ENCODE data around the gene COMMD6.
A peak's percentile ranks its signal among the peaks of the same experiment; 100 is the strongest.
"Not testable (repeated sequence)": the region's sequence is repeated elsewhere in the genome, so short reads cannot be mapped to it uniquely, and the experiment has no call there.

Gene COMMD6

DNA sequence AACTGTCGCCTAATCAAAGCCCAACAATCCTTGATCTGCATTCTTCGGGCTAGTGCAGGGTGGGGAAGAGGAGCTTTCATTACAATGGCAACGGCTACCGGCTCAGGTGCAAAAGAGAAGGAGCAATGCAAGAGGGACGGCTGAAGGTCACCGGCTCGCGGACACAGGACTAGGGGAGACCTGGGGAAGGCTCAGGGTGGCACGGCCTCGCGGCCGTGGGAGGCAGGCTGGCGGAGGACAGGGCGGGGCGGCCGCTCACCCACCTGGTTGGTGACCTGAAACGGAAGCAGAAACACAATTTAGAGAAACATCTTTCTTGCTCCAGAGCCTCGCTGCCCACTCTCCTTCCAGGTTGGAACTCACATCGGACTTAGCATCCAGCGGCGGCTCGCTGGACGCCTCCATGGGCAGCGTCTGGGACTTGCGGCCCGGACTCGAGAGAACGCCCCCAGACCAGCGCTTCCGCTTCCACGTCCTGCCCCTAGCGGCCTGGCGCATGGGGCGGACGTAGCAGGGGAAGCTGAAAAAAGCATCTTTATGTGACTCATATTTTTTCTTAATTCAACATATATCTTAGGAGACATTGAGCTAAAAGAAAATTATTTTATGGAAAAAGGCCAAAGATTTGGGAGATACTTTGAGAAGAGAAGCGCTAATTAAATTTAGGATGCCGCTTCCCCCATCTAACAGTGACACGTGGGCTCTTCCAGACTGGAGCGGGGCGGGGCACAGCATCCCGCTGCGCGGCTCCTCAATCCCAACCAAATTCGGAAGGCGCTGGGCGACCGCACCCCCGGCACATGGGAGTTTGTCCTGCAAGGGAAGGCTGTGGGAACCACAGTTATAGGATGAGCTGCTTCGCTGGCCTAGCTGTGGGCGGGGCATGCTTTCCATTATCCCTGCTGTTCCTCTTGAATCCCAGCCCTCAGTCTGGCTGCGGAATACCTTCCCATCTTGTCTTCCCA is at the start of gene COMMD6:
Gene COMMD6 (minus strand): TSS at position 441 of the 965 bp plus-strand sequence. CDS start 36 bp downstream, at position 405.
- DNase-seq (ENCODE audit: low spot score) = peak; percentile 92

DNA sequence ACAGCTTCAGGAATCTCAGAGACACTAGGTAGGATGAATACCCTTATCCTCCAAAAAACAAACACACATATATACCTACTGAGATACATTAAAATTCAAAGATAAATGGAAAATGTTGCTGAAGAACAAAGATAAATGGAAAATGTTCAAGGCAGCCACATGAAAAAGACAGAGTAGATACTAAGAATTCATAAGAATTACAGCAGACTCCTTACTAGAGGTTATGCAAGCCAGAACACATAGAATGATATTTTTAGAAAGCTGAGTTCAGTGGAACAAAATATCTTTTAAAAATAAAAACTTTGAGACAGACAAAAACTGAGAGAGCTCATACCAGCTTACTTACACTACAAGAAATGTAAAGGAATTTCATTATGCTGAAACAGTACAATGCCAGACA is 47.5 kb upstream of the COMMD6 start:
- DNase-seq (ENCODE audit: low spot score) = no peak

DNA sequence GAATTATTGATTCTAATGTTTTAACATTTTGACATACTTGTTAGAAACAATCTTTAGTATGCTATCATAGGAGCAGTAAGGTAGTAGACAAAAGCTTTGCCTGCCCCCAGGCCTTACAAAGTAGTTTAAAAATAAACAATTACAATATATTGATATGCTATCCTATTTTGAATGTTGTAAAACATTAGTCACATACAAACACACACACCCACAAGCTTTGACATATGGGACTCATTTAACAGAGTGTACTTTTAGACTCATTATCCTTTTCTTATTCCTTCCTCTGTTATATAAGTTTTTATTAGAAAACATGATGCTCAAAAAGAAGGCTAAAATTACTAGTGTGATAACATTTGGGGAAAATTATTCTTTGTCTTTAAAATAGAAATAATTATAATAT is 45.5 kb upstream of the COMMD6 start:
- DNase-seq (ENCODE audit: low spot score) = no peak

DNA sequence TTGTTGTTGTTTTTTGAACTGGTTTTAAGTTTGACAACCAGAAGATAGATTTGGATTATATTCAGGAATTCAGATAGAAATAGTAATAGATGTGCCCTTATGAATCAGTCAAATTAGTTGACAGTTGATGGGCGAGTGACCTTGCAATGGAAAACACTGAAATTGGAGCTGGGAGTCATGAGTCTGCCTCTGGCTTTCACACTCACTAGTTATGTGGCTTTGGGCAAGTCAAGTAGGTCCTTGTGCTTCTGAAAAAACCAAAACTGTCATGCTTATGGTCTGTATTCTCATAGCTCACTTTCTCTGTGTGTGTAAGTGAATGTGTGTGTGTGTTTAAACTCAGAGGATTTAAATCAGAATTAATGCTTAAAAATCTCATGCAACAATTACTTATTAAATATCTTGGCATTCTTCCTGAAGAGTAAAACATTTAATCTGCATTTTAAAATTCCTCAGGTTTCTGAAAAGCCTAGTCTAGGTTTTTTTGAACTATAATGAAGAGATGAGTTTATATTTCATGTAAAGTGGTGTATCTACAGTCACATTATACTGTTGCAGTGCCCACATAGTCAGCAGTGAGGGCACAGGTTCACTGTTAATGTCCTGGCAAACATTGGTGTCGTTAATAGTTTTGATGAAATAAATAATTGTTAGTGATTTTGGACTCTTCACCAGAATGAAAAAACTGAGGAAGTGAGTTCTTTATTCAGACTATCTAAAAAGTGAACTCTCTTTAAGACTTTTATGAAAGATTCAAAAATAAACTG is 44.4 kb upstream of the COMMD6 start:
- no peak for DNase-seq (ENCODE audit: low spot score)

DNA sequence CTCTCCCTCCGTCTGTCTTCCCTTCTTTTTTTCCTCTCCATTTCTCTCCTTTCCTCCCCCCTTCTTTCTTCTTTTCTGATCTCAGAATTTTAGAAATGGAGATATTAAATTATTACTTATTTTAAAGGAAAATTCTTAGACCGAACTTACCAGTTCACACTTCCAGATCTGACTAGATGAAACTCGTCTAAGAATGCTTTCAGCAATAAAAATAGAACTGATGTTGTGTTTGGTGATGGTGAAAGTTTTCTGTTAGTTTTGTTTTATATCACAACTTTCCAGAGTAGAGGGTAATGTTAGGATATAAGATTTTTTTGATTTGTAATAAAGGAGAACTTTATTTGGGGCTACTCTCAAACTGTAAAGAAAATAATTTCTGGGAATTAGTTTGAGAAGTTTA is 41.9 kb upstream of the COMMD6 start:
- no peak for DNase-seq (ENCODE audit: low spot score)

DNA sequence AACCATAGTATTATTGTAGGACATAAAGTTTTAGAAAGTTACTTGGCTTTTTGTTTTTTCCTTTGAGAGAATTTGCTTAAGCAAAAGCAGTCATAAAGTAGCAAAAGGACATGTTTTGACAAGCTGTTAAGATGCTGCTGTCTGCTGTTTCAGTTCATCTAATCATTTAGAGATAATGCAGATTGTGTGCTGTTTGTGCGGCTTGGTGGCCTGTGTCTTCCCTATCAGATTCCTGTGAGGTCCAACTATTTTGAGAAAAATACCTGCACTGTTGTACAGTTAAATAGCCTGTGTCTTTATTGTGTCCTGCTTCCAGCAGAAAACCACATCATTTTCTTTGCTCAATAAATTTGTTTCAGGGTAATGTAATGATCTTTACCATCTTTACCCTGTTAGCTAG is 31.9 kb upstream of the COMMD6 start:
- DNase-seq (ENCODE audit: low spot score) = no peak

DNA sequence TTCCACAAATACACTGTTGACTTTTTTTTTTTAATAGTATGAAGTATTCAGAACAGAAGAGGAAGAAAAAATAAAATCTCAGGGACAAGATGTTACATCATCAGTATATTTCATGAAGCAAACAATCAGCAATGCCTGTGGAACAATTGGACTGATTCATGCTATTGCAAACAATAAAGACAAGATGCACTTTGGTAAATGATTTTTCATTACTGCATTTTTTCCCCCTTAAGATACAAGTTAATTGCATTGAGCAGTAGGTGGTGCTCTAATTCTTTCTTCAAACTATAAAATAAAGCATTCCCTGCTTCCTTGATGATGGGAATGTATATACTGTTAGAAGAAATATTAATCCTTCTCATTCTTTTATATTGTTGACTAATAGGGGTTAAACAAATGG is 29.0 kb upstream of the COMMD6 start:
- DNase-seq (ENCODE audit: low spot score) = peak; percentile 7

DNA sequence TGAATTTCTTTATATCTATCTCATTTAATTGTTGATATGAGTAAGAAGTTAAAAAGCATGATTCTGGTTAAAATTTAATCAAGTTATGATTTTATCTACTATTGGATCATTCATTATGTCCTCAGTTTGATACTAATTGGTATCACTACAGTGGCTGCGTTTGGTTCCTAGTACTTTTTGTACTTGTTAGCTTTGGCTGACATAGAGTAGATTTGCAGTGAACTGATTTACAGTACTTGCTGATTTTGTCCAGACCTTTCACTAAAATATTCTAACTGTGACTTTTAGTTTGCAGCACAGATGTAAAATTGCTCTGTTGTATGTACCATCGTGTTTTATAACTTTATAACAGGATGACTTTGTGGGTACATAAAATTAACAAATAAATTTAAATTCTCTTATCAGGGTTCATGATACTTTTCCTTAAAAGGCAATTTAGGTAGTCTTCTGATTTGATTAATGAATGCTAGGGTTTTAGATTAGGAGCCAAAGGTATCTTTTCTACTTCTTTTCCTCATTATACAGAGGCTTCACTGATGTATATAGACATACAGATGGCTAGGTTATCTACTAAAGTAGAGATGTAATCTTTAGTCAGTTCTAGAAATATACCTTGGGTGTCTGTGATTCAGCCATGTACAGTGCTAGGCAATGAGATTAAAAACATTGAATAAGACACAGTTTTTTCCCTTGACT is 20.7 kb upstream of the COMMD6 start:
- no peak for DNase-seq (ENCODE audit: low spot score)

DNA sequence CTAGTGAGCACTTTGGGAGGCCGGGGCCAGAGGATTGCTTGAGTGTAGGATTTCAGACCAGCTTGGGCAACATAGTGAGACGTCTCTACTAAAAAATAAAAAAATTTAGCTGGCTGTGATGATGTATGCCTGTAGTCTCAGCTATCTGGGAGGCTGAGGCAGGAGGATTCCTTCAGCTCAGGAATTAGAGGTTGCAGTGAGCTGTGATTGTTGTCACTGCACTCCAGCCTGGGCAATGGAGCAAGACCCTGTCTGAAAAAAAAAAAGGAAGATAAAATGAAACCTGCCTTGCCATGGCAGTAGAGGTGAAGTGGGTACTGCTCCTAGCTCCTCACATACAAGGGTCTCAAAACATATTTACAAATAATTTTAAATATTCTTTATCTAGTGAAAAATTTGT is 19.3 kb upstream of the COMMD6 start:
- DNase-seq (ENCODE audit: low spot score) = no peak

DNA sequence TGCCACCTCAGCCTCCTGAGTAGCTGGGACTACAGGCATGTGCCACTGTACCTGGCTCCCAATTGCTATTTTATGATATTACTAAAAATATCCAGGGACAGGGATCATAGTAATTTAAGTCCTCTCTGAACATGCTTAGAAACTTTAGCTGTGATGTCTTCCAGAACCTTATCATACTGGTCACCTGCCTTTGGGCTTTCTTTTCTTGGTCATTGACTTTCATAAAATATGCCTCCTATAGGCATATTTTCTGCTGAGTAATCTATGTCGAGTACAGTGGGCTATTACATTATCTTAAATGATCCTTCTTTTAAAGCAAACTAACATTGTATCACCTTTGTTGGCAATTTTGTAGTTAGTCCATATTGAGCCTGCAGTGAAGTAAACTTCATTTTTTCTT is 18.2 kb upstream of the COMMD6 start:
- DNase-seq (ENCODE audit: low spot score) = no peak

DNA sequence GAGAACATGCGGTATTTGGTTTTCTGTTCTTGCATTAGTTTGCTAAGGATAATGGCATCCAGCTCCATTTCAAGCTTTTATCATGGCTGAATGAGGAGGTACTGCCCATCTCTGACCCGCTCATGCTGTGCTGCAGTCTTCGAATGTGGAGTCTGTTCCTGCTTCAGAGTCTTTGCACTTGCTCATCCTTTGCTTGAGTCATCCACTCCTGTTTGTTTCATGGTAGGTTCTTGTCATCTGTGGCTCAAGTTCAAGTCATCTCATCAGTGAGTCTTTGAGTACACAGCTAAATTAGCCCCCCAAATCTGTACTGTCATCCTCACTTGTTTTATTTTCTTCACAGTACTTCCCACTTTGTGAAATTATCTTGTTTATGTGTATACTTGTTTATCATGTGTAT is 17.3 kb upstream of the COMMD6 start:
- no peak for DNase-seq (ENCODE audit: low spot score)

DNA sequence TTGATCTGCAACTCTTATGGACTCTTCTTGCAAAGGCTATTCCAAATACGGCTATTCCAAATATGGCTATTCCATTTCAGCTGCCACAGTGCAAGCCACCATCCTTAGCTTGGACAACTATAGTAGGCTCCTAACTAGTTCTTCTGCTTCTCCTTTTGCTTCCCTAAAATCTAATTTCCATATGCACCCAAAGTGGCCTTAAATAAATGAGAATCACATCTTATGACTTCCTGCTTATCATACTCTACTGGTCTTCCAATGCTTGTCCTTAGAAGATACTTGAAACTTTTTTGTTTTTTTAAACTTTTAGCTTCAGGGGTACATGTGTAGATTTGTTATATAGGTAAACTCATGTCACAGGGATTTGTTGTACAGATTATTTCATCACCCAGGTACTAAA is 16.8 kb upstream of the COMMD6 start:
- DNase-seq (ENCODE audit: low spot score) = no peak

DNA sequence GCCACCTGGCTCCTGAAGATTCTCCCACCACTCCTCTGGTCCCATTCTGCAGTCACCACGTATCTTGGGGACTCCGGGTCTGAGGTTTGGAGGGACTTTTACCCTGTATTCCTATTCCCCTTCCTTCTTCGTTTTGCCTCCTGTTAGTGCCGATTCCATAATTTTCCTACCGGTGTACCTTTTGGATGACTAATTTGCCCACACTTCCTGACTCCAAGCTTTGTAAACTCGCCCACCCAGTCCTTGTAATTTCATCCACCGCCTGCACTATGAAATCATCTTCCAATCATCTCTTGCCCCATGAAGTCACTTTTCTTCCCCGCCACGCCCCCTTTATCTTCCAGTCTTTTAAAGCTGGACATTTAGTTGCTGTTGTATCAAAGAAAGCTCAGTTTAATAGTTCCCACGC is 12.5 kb upstream of the COMMD6 start:
- no peak for DNase-seq (ENCODE audit: low spot score)

DNA sequence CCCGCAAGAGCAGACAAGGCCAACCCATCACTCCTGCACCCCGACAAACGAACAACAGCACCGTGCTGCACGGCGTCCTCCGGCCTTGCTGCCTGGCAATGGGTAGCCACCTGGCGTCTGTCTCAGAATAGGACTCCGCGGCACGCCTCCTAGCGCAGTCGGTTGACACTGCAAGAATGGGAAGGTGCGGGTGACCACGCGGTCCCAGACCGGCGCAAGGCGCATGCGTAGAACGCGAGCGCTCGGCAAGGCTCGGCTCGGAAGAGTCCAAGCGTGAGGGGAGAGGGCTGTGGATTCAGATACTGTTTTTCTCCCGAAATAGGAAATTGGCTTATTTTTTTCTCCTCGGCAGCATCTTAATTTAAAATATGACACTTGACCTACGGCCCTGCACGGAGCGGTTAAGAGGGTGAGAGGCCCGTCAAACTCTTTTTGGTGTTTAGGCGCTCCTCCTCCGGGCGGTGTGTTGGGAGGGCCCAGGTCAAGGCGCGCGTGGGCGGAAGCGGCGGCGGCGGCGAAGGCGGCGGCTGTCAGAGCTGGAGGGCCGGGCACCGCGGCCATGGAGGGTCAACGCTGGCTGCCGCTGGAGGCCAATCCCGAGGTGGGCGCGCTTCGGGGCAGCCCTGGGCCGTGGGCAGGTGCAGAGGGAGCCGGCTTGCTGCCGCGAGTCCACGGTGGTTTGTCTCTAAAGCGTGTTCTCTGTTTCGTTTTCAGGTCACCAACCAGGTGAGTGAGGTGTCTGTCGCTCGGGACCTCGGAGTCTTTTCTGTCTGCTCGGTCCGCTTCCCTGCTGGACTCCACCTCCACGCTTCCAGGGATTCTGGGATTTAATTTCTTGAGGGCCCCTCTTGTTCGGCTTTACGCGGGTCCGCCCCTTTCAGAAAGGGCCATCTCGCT is 11.9 kb upstream of the COMMD6 start, which contains the start of gene UCHL3:
Gene UCHL3 (plus strand): TSS at position 530 of the 897 bp plus-strand sequence. CDS start 30 bp downstream, at position 560.
- DNase-seq (ENCODE audit: low spot score) = peak; percentile 96

DNA sequence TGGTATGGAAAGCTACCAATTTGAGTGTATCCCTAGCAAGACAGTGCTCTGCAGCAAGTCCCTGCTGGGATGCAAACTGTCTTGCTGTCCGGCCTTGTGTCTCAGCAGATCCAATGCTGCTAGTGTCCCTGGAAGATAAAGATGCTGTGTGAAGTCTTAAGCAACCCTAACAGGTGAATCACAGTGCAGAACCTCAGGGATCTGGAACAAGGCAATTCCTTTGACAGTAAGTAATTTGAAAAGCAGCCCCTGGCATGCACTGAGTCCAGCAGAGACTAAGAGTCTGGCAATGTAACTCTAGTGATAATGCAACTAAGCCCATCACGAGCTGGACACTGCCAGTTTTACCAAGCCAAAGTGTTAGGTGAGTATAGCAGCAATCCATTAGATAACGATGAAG is 10.3 kb upstream of the COMMD6 start:
- no peak for DNase-seq (ENCODE audit: low spot score)

DNA sequence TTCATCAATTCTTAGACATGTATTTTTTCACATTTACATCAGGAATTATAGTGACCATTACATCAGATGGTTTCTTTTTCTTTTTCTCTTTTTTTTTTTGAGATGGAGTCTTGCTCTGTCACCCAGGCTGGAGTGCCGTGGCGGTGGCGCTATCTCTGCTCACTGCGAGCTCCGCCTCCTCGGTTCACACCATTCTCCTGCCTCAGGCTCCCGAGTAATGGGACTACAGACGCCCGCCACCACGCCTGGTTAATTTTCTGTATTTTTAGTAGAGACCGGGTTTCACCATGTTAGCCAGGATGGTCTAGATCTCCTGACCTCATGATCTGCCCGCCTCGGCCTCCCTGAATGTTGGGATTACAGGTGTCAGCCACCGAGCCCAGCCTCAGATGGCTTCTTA is 7.7 kb upstream of the COMMD6 start:
- not testable (repeated sequence) for DNase-seq (ENCODE audit: low spot score)

DNA sequence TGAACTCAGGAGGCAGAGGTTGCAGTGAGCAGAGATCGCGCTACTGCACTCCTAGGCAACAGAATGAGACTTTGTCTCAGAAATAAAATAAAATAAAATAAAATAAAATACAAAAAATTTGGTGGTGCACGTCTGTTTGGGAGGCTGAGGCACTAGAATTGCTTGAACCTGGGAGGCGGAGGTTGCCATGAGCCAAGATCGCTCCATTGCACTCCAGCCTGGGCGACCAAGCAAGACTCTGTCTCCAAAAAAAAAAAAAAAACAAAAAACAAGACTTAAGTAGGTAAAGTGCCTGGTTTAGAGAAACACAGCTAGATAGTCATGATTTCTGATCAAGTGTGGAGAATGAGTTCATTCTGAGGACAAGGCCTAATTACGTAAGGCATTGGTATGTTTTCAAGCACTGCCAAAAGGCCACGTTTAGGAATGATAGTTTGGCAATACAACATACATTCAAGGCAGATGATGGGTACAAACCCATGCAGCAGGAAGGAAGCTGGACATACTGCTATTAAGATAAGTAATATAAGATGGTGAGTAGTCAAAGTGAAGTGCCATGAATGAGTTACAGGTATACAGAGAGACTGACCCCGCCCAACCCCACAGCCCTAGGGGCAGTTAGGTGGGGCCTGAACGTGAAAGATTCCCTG is 7.2 kb upstream of the COMMD6 start:
- no peak for DNase-seq (ENCODE audit: low spot score)

DNA sequence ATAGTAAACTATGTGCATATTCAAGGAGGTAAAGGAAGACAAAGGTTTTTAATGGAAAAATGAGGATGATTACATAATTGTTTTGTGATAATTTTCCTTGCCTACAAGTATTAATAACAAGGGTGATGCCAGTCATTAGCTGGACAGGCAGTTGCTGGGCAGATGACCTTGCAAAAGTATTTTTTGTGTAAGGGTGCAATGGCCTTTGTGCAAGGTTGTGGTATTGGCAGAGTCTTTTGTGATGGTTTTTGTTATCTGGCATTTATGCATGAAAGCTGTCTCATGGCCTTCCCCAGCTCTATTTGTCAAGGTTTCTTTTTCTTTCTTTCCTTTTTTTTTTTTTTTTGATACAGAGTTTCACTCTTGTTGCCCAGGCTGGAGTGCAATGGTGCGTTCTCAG is 4.3 kb upstream of the COMMD6 start:
- no peak for DNase-seq (ENCODE audit: low spot score)

DNA sequence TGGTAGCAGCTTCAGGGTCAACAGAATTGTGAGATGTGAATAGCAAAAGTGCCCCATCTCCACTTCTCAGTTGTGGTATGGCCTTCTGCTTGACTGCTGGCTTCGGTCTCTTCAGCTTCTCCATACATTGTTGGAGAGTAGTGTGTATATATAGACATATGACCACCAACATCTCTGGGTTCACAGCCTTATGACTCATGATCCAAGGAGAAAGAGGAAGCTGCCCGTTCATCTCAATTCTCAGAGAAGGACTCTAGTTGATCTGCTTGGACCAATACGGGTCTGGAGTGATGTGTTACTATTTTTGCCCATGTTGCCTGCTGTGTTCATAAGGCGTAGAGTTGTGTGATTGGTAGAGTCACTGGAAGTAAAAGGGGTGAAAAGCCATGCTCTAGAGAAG is 3.6 kb upstream of the COMMD6 start:
- peak; percentile 38 for DNase-seq (ENCODE audit: low spot score)

DNA sequence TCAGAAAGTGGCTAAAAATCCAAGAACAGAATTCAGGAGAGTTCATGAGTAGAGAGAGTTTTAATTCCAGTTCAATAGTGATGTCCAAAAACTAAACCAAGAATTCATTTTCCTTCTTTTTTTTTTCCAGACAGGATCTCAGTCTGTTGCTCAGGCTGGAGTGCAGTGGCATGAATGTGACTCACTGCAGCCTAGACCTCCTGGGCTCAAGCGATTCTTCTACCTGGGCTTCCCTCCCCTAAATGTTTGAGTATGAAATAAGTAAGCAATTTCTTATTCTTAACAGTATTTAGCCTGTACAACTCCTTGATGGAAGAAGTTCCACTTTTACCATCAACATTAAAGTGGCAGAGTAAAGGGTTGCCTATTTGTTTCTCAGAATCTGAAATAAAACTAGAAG is 3.8 kb downstream of the COMMD6 start:
- no peak for DNase-seq (ENCODE audit: low spot score)

DNA sequence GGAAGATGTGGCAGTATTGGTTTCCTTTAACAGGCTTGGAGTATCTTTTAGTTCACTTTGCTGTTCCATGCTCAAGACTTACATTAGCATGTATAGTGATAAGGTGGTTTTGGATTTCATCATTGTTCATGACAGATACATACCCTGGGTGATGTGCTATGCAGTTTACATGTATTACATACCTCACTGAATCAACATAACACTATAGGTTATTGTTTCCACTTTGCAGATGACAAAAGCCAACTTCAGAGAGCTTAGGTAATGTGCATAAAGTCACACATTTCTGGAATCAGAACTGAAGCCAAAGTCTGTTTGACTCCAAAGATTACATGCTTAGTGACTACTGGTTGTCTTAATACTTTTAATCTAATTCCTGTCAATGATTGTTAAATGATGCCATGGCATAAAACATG is 7.1 kb downstream of the COMMD6 start:
- no peak for DNase-seq (ENCODE audit: low spot score)
